Trophoblast cell (in vitro differentiated cells and primary cell): ENCODE data around the gene CDK6.

Source experiments
- DNase-seq, 2 donors: peaks; one replicate each; pipeline ENCODE4 v3.0.0-alpha.2; 2016
- H2AFZ ChIP-seq: 2 replicates; pipeline ENCODE4 v1.6.1; 2013; ENCODE audit warnings: low read length, moderate library complexity, mild to moderate bottlenecking; ENCODE audit not compliant: insufficient read depth, poor library complexity
- H2AK5ac ChIP-seq: 2 replicates; pipeline ENCODE4 v1.6.1; 2013; ENCODE audit warnings: mild to moderate bottlenecking, low read length
- H2BK120ac ChIP-seq: 2 replicates; pipeline ENCODE4 v1.6.1; 2013; ENCODE audit warnings: low read length, mild to moderate bottlenecking, moderate library complexity; ENCODE audit not compliant: insufficient read depth, poor library complexity
- H2BK12ac ChIP-seq: 2 replicates; pipeline ENCODE4 v1.6.1; 2013; ENCODE audit warnings: mild to moderate bottlenecking, low read length, moderate library complexity
- H2BK5ac ChIP-seq: 2 replicates; pipeline ENCODE4 v1.6.1; 2013; ENCODE audit warnings: low read length, low read depth, moderate library complexity, mild to moderate bottlenecking; ENCODE audit not compliant: poor library complexity
- H3K14ac ChIP-seq: 2 replicates; pipeline ENCODE4 v1.6.1; 2013; ENCODE audit warnings: mild to moderate bottlenecking, low read length
- H3K18ac ChIP-seq: 2 replicates; pipeline ENCODE4 v1.6.1; 2013; ENCODE audit warnings: mild to moderate bottlenecking, low read length
- H3K23ac ChIP-seq: 2 replicates; pipeline ENCODE4 v1.6.1; 2013; ENCODE audit warnings: low read length
- H3K27ac ChIP-seq: 2 replicates; pipeline ENCODE4 v1.5.1; 2013; ENCODE audit warnings: low read depth, mild to moderate bottlenecking, inconsistent platforms, low read length, moderate library complexity
- H3K27me3 ChIP-seq: 2 replicates; pipeline ENCODE4 v1.6.1; 2013; ENCODE audit warnings: inconsistent platforms, mild to moderate bottlenecking, low read length, moderate library complexity; ENCODE audit not compliant: insufficient read depth
- H3K36me3 ChIP-seq, 2 experiments: 1 replicate in 1 of 2; 2 replicates in 1 of 2; pipeline ENCODE4 v1.6.1; 2013; ENCODE audit warnings: low read length in 2 of 2, mild to moderate bottlenecking in 2 of 2, moderate library complexity in 1 of 2; ENCODE audit not compliant: insufficient read depth in 2 of 2, control insufficient read depth in 1 of 2
- H3K4ac ChIP-seq: 2 replicates; pipeline ENCODE4 v1.6.1; 2013; ENCODE audit warnings: low read depth, mild to moderate bottlenecking, low read length, moderate library complexity
- H3K4me1 ChIP-seq, 2 experiments: 1 replicate in 1 of 2; 2 replicates in 1 of 2; pipeline ENCODE4 v1.6.1; 2013; ENCODE audit warnings: low read length in 2 of 2, mild to moderate bottlenecking in 2 of 2, moderate library complexity in 1 of 2; ENCODE audit not compliant: insufficient read depth in 2 of 2, control insufficient read depth in 1 of 2
- H3K4me2 ChIP-seq: 2 replicates; pipeline ENCODE4 v1.6.1; 2013; ENCODE audit warnings: inconsistent platforms, mild to moderate bottlenecking, low read length, moderate library complexity
- H3K4me3 ChIP-seq: 2 replicates; pipeline ENCODE4 v1.5.1; 2013; ENCODE audit warnings: mild to moderate bottlenecking, low read depth, low read length, inconsistent platforms
- H3K79me1 ChIP-seq: one replicate; pipeline ENCODE4 v1.6.1; 2013; ENCODE audit warnings: low read length
- H3K79me2 ChIP-seq: 2 replicates; pipeline ENCODE4 v1.6.1; 2013; ENCODE audit warnings: low read length, mild to moderate bottlenecking; ENCODE audit not compliant: control insufficient read depth, insufficient read depth, poor library complexity
- H3K9ac ChIP-seq: 2 replicates; pipeline ENCODE4 v1.6.1; 2013; ENCODE audit warnings: mild to moderate bottlenecking, low read length
- H3K9me3 ChIP-seq: 2 replicates; pipeline ENCODE4 v1.6.1; 2013; ENCODE audit warnings: low read depth, mild to moderate bottlenecking, control low read depth, inconsistent platforms, low read length; ENCODE audit not compliant: insufficient read depth
- H4K12ac ChIP-seq: 2 replicates; pipeline ENCODE4 v1.6.1; 2013; ENCODE audit warnings: low read depth, mild to moderate bottlenecking, low read length, moderate library complexity
- H4K8ac ChIP-seq: 2 replicates; pipeline ENCODE4 v1.6.1; 2013; ENCODE audit warnings: low read depth, mild to moderate bottlenecking, low read length, moderate library complexity
- H4K91ac ChIP-seq: one replicate; pipeline ENCODE4 v1.6.1; 2013; ENCODE audit warnings: low read depth, mild to moderate bottlenecking, low read length, moderate library complexity
- WGBS: extraction: QIAGEN DNeasy Blood & Tissue Kit; methylation state at CpG from one replicate; pipeline ENCODE4 v1.1.7; 2013; ENCODE audit warnings: missing lambda C conversion rate; ENCODE audit not compliant: insufficient read length, insufficient coverage; ENCODE audit errors: extremely low coverage; 5-methylcytosine and 5-hydroxymethylcytosine counted together

The CDK6 gene

GRCh38 chr7:92739091-92739490 is 97.3 kb downstream of the CDK6 start:
- H2BK12ac ChIP-seq, result no peak overlapping the region
- H4K8ac ChIP-seq, result no peak overlapping the region
- H4K91ac ChIP-seq, result no peak overlapping the region
- H3K9ac ChIP-seq, result no peak overlapping the region
- no peak overlapping the region for H3K23ac ChIP-seq
- no peak overlapping the region for H2BK5ac ChIP-seq
- no peak overlapping the region for H3K27ac ChIP-seq
- H3K27me3 ChIP-seq, result no peaks in the 10 kb centered on the region
- H3K4me2 ChIP-seq, result no peak overlapping the region
- no peaks in the 10 kb centered on the region for H3K79me2 ChIP-seq
- no peak overlapping the region for H3K14ac ChIP-seq
- no peak overlapping the region for H3K4me3 ChIP-seq
- no peaks in the 10 kb centered on the region for H3K9me3 ChIP-seq
- H3K18ac ChIP-seq, result no peak overlapping the region
- peaks cover 4 to 8% of the 10 kb centered on the region in 2 experiments for H3K4me1 ChIP-seq
- H2AK5ac ChIP-seq, result no peak overlapping the region
- peaks cover 5% of the 10 kb centered on the region for H3K79me1 ChIP-seq
- no peak overlapping the region for H3K4ac ChIP-seq
- no peak for DNase-seq
- H2BK120ac ChIP-seq, result no peak overlapping the region
- H3K36me3 ChIP-seq, result no peaks in the 10 kb centered on the region
- no peak overlapping the region for H2AFZ ChIP-seq
- H4K12ac ChIP-seq, result no peak overlapping the region

GRCh38 chr7:92737706-92738105 is 98.7 kb downstream of the CDK6 start:
- Histone ChIP-seq H3K14ac (no peak overlapping the region), H2AK5ac (no peak overlapping the region), H3K18ac (no peak overlapping the region), H4K12ac (no peak overlapping the region), H4K91ac (no peak overlapping the region), H3K9ac (no peak overlapping the region), H3K27me3 (no peaks in the 10 kb centered on the region), H3K27ac (no peak overlapping the region), H4K8ac (no peak overlapping the region), H3K4ac (no peak overlapping the region), H3K79me1 (peaks cover 5% of the 10 kb centered on the region), H2BK5ac (no peak overlapping the region), H3K9me3 (no peaks in the 10 kb centered on the region), H3K79me2 (no peaks in the 10 kb centered on the region), H2BK120ac (no peak overlapping the region), H3K23ac (no peak overlapping the region), H2BK12ac (no peak overlapping the region), H3K36me3 (no peaks in the 10 kb centered on the region), H3K4me3 (no peak overlapping the region), H3K4me2 (no peak overlapping the region), H3K4me1 (peaks cover 4 to 8% of the 10 kb centered on the region in 2 experiments), H2AFZ (no peak overlapping the region)
- DNase-seq, result no peak
- WGBS, result no CpG with 5 or more reads among the region's 1 CpG

- H2AK5ac ChIP-seq, result no peak overlapping the region
- no CpG with 5 or more reads among the region's 3 CpGs for WGBS
- H3K4me3 ChIP-seq, result no peak overlapping the region
- no peak overlapping the region for H3K9ac ChIP-seq
- no peak overlapping the region for H4K91ac ChIP-seq
- no peaks in the 10 kb centered on the region for H3K27me3 ChIP-seq
- H3K79me1 ChIP-seq, result peaks cover 3% of the 10 kb centered on the region
- H2BK12ac ChIP-seq, result no peak overlapping the region
- H3K14ac ChIP-seq, result no peak overlapping the region
- no peak overlapping the region for H2AFZ ChIP-seq
- no peaks in the 10 kb centered on the region for H3K9me3 ChIP-seq
- H2BK5ac ChIP-seq, result no peak overlapping the region
- H4K12ac ChIP-seq, result no peak overlapping the region
- no peaks in the 10 kb centered on the region for H3K79me2 ChIP-seq
- H3K36me3 ChIP-seq, result peaks cover 0 to 1% of the 10 kb centered on the region in 2 experiments
- H3K4me1 ChIP-seq, result peaks cover 4 to 8% of the 10 kb centered on the region in 2 experiments
- H2BK120ac ChIP-seq, result no peak overlapping the region
- DNase-seq, result no peak
- H3K4me2 ChIP-seq, result no peak overlapping the region
- H3K4ac ChIP-seq, result no peak overlapping the region
- H4K8ac ChIP-seq, result no peak overlapping the region
- no peak overlapping the region for H3K18ac ChIP-seq
- no peak overlapping the region for H3K23ac ChIP-seq
- H3K27ac ChIP-seq, result no peak overlapping the region
These were observed 99.5 kb downstream of the CDK6 start for GRCh38 chr7:92736870-92737269.

- DNase-seq, result no peak
- H3K14ac ChIP-seq, result no peak overlapping the region
- no peak overlapping the region for H2BK12ac ChIP-seq
- no peak overlapping the region for H3K9ac ChIP-seq
- no peaks in the 10 kb centered on the region for H3K79me2 ChIP-seq
- no peak overlapping the region for H3K4me3 ChIP-seq
- no peak overlapping the region for H3K4me2 ChIP-seq
- H4K12ac ChIP-seq, result no peak overlapping the region
- no peak overlapping the region for H2BK120ac ChIP-seq
- no peak overlapping the region for H3K27ac ChIP-seq
- no peak overlapping the region for H2BK5ac ChIP-seq
- H4K8ac ChIP-seq, result no peak overlapping the region
- WGBS, result no CpG with 5 or more reads among the region's 3 CpGs
- H3K36me3 ChIP-seq, result peaks cover 0 to 1% of the 10 kb centered on the region in 2 experiments
- no peak overlapping the region for H3K4ac ChIP-seq
- H3K4me1 ChIP-seq, result peaks cover 4 to 8% of the 10 kb centered on the region in 2 experiments
- H2AK5ac ChIP-seq, result no peak overlapping the region
- H3K27me3 ChIP-seq, result no peaks in the 10 kb centered on the region
- H3K79me1 ChIP-seq, result peaks cover 3% of the 10 kb centered on the region
- H3K9me3 ChIP-seq, result no peaks in the 10 kb centered on the region
- H3K23ac ChIP-seq, result no peak overlapping the region
- H3K18ac ChIP-seq, result no peak overlapping the region
- no peak overlapping the region for H2AFZ ChIP-seq
- H4K91ac ChIP-seq, result no peak overlapping the region
These were observed 100.7 kb downstream of the CDK6 start for GRCh38 chr7:92735707-92736106.
